ENCODE data around the gene CDV3.

CDV3 gene

DNA sequence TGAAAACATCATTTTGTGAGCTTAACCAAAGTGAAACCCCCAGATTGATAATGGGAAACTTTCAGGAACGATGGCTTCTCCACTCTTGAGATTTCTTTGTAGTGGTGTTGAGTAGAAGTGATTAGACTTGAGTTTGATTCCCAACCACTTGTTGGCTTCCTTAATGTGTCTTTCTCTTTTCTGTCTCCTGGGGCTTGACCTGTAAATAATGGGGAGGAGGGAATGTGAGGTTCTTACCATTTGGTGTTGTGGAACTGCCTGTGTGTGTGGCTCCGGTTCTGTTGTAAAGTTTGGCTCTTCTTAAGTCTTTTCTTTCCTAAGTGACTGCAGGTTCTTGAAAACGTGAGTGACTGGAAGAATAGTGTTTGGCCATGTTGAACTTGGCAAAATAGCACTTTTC lies 2.7 kb downstream of the CDV3 start:
- Histone ChIP-seq H3K18ac (ENCODE audit: low read length) (no peak overlapping the region), H3K4me3 (ENCODE audit: low read length in 2 of 2) (no peak overlapping the region), H3K14ac (ENCODE audit: low read length) (no peak overlapping the region), H4K8ac (ENCODE audit: low read depth, low read length) (no peak overlapping the region), H2AK5ac (ENCODE audit: low read depth, low read length) (no peak overlapping the region), H3K36me3 (replicated peaks in 1 of 2; ENCODE audit: control insufficient read depth in 2 of 2, insufficient read depth in 2 of 2, low read length in 2 of 2) (peaks cover 13 to 59% of the 10 kb centered on the region in 2 donors), H3K9ac (ENCODE audit: low read depth, low read length, poor library complexity) (no peak overlapping the region), H3K4me1 (ENCODE audit: control insufficient read depth in 2 of 2, insufficient read depth in 1 of 2, low read depth in 1 of 2, low read length in 2 of 2) (peaks cover 4 to 8% of the 10 kb centered on the region in 2 donors), H3K9me3 (replicated peaks in 1 of 2; ENCODE audit: control insufficient read depth in 2 of 2, insufficient read depth in 1 of 2, low read depth in 1 of 2, low read length in 2 of 2) (no peaks in the 10 kb centered on the region), H3K23ac (ENCODE audit: low read depth, low read length, poor library complexity) (no peak overlapping the region), H2BK12ac (ENCODE audit: low read length) (no peak overlapping the region), H3K79me1 (ENCODE audit: low read depth, low read length) (peaks cover 1% of the 10 kb centered on the region), H3K4me2 (ENCODE audit: insufficient read depth, low read length, poor library complexity, severe bottlenecking) (no peak overlapping the region), H3K27ac (replicated peaks; ENCODE audit: low read length) (no peak overlapping the region), H2BK15ac (ENCODE audit: low read length) (no peak overlapping the region), H2BK5ac (ENCODE audit: low read length) (no peak overlapping the region), H4K91ac (ENCODE audit: low read depth, low read length, poor library complexity) (no peak overlapping the region), H3K27me3 (ENCODE audit: control insufficient read depth in 3 of 3, insufficient read depth in 3 of 3, low read depth in 1 of 3, low read length in 3 of 3) (no peaks in the 10 kb centered on the region), H2BK120ac (ENCODE audit: low read depth, low read length) (no peak overlapping the region), H3K4ac (ENCODE audit: low read length) (no peak overlapping the region), H2AFZ (ENCODE audit: low read length) (no peak overlapping the region)
- DNase-seq (ENCODE audit: low spot score) = no peak
- WGBS, 2 donors (ENCODE audit: extremely low coverage in 2 of 2, insufficient read length in 2 of 2, insufficient replicate concordance in 1 of 2) = no CpG with 5 or more reads among the region's 3 CpGs

DNA sequence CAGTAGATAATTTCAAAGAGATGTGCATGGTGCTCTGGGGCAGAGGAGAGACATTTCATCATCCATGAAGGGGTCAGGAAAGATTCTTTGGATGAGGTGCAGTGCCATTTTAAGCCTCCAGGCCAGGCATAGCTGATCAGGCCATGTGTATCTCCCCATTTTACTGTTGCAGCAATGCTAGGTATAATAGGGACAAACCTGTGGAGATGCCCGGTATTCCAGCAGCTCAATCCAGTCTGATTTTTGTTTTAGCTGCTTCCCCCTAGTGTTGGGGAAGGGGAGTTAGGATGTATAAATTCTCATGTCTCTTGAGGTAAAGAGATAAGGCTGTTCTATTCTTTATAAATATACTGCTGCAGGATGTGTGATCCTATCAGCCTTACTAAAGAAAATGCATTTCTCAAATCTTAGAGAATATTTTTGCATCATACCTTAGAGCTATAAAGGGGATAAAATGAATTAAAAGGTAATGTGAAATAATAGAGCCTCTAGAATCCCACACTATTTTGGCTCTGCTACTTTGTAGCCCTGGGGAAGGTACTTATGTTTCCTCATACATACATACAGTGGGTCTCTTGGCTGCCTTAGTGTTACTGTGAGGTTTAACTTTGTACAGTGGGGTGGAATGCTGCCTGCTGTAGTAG lies 5.2 kb downstream of the CDV3 start:
- Histone ChIP-seq H4K8ac (ENCODE audit: low read depth, low read length) (no peak overlapping the region), H3K9ac (ENCODE audit: low read depth, low read length, poor library complexity) (no peak overlapping the region), H2AFZ (ENCODE audit: low read length) (no peak overlapping the region), H3K14ac (ENCODE audit: low read length) (no peak overlapping the region), H2BK15ac (ENCODE audit: low read length) (no peak overlapping the region), H3K27ac (replicated peaks; ENCODE audit: low read length) (no peak overlapping the region), H3K79me1 (ENCODE audit: low read depth, low read length) (peaks cover 5% of the 10 kb centered on the region), H3K4me2 (ENCODE audit: insufficient read depth, low read length, poor library complexity, severe bottlenecking) (no peak overlapping the region), H3K9me3 (replicated peaks in 1 of 2; ENCODE audit: control insufficient read depth in 2 of 2, insufficient read depth in 1 of 2, low read depth in 1 of 2, low read length in 2 of 2) (no peaks in the 10 kb centered on the region), H2BK5ac (ENCODE audit: low read length) (no peak overlapping the region), H2BK120ac (ENCODE audit: low read depth, low read length) (no peak overlapping the region), H3K27me3 (ENCODE audit: control insufficient read depth in 3 of 3, insufficient read depth in 3 of 3, low read depth in 1 of 3, low read length in 3 of 3) (no peaks in the 10 kb centered on the region), H3K4me3 (ENCODE audit: low read length in 2 of 2) (no peak overlapping the region), H3K18ac (ENCODE audit: low read length) (no peak overlapping the region), H4K91ac (ENCODE audit: low read depth, low read length, poor library complexity) (no peak overlapping the region), H3K4me1 (ENCODE audit: control insufficient read depth in 2 of 2, insufficient read depth in 1 of 2, low read depth in 1 of 2, low read length in 2 of 2) (peaks cover 3 to 4% of the 10 kb centered on the region in 2 donors), H3K4ac (ENCODE audit: low read length) (no peak overlapping the region), H3K36me3 (replicated peaks in 1 of 2; ENCODE audit: control insufficient read depth in 2 of 2, insufficient read depth in 2 of 2, low read length in 2 of 2) (peaks cover 18 to 83% of the 10 kb centered on the region in 2 donors), H3K23ac (ENCODE audit: low read depth, low read length, poor library complexity) (no peak overlapping the region), H2BK12ac (ENCODE audit: low read length) (no peak overlapping the region), H2AK5ac (ENCODE audit: low read depth, low read length) (no peak overlapping the region)
- DNase-seq (ENCODE audit: low spot score) = no peak
- no CpG with 5 or more reads among the region's 1 CpG for WGBS, 2 donors (ENCODE audit: extremely low coverage in 2 of 2, insufficient read length in 2 of 2, insufficient replicate concordance in 1 of 2)

DNA sequence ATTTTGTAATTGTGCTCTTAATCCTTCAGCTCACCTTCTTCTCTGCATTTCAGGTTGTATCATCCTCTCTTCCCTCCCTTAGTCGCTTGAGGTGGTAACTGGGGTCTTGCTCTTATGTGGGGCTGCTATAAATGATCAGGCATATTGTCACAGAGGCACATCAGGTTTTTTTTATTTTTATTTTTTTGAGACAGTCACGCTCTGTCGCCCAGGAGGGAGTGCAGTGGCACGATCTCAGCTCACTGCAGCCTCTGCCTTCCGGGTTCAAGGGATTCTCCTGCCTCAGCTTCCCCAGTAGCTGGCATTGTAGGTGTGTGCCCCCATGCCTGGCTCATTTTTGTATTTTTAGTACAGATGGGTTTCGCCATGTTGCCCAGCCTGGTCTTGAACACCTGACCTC lies 9.9 kb downstream of the CDV3 start:
- Histone ChIP-seq H2AFZ (ENCODE audit: low read length) (no peak overlapping the region), H3K27ac (replicated peaks; ENCODE audit: low read length) (no peak overlapping the region), H4K91ac (ENCODE audit: low read depth, low read length, poor library complexity) (no peak overlapping the region), H3K9ac (ENCODE audit: low read depth, low read length, poor library complexity) (no peak overlapping the region), H3K18ac (ENCODE audit: low read length) (no peak overlapping the region), H3K4me2 (ENCODE audit: insufficient read depth, low read length, poor library complexity, severe bottlenecking) (no peak overlapping the region), H3K36me3 (replicated peaks in 1 of 2; ENCODE audit: control insufficient read depth in 2 of 2, insufficient read depth in 2 of 2, low read length in 2 of 2) (peaks cover 24 to 95% of the 10 kb centered on the region in 2 donors), H3K14ac (ENCODE audit: low read length) (no peak overlapping the region), H3K4me1 (ENCODE audit: control insufficient read depth in 2 of 2, insufficient read depth in 1 of 2, low read depth in 1 of 2, low read length in 2 of 2) (peaks cover 0 to 1% of the 10 kb centered on the region in 2 donors), H3K23ac (ENCODE audit: low read depth, low read length, poor library complexity) (no peak overlapping the region), H2BK12ac (ENCODE audit: low read length) (no peak overlapping the region), H3K4me3 (ENCODE audit: low read length in 2 of 2) (no peak overlapping the region), H2BK5ac (ENCODE audit: low read length) (no peak overlapping the region), H3K9me3 (replicated peaks in 1 of 2; ENCODE audit: control insufficient read depth in 2 of 2, insufficient read depth in 1 of 2, low read depth in 1 of 2, low read length in 2 of 2) (no peaks in the 10 kb centered on the region), H2AK5ac (ENCODE audit: low read depth, low read length) (no peak overlapping the region), H2BK120ac (ENCODE audit: low read depth, low read length) (no peak overlapping the region), H3K79me1 (ENCODE audit: low read depth, low read length) (peaks cover 3% of the 10 kb centered on the region), H3K27me3 (ENCODE audit: control insufficient read depth in 3 of 3, insufficient read depth in 3 of 3, low read depth in 1 of 3, low read length in 3 of 3) (no peaks in the 10 kb centered on the region), H3K4ac (ENCODE audit: low read length) (no peak overlapping the region), H2BK15ac (ENCODE audit: low read length) (no peak overlapping the region), H4K8ac (ENCODE audit: low read depth, low read length) (no peak overlapping the region)
- no peak for DNase-seq (ENCODE audit: low spot score)
- no CpG with 5 or more reads among the region's 6 CpGs for WGBS, 2 donors (ENCODE audit: extremely low coverage in 2 of 2, insufficient read length in 2 of 2, insufficient replicate concordance in 1 of 2)

DNA sequence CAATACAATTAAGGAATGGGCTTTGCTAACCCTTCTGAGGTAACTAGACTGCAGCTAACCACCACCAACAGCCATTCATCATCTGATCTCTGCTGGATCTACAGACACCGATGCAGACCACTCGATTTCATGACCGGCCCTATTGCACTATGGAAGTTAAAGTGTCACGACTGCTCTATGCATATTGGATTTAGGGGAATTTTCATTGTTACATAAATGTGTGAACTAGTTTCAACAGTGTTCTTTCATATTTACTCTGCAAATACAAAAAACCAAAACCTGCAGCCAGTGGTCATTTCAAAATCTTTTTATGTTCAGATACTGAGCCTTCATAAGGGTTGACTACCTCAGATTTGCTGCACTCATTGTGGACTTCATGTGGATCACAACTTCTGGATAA lies 14.5 kb downstream of the CDV3 start:
- WGBS, 2 donors (ENCODE audit: extremely low coverage in 2 of 2, insufficient read length in 2 of 2, insufficient replicate concordance in 1 of 2) = no CpG with 5 or more reads among the region's 4 CpGs
- peaks cover 20 to 71% of the 10 kb centered on the region in 2 donors for H3K36me3 ChIP-seq (replicated peaks in 1 of 2; ENCODE audit: control insufficient read depth in 2 of 2, insufficient read depth in 2 of 2, low read length in 2 of 2)
- no peak overlapping the region for H2BK12ac ChIP-seq (ENCODE audit: low read length)
- H3K18ac ChIP-seq (ENCODE audit: low read length) = no peak overlapping the region
- no peaks in the 10 kb centered on the region for H3K4me1 ChIP-seq (ENCODE audit: control insufficient read depth in 2 of 2, insufficient read depth in 1 of 2, low read depth in 1 of 2, low read length in 2 of 2)
- no peak overlapping the region for H3K4me2 ChIP-seq (ENCODE audit: insufficient read depth, low read length, poor library complexity, severe bottlenecking)
- H2AK5ac ChIP-seq (ENCODE audit: low read depth, low read length) = no peak overlapping the region
- H3K79me1 ChIP-seq (ENCODE audit: low read depth, low read length) = no peaks in the 10 kb centered on the region
- no peak overlapping the region for H2AFZ ChIP-seq (ENCODE audit: low read length)
- DNase-seq (ENCODE audit: low spot score) = no peak
- no peak overlapping the region for H3K4ac ChIP-seq (ENCODE audit: low read length)
- H3K27me3 ChIP-seq (ENCODE audit: control insufficient read depth in 3 of 3, insufficient read depth in 3 of 3, low read depth in 1 of 3, low read length in 3 of 3) = no peaks in the 10 kb centered on the region
- H3K23ac ChIP-seq (ENCODE audit: low read depth, low read length, poor library complexity) = no peak overlapping the region
- no peak overlapping the region for H3K9ac ChIP-seq (ENCODE audit: low read depth, low read length, poor library complexity)
- H4K91ac ChIP-seq (ENCODE audit: low read depth, low read length, poor library complexity) = no peak overlapping the region
- no peak overlapping the region for H2BK15ac ChIP-seq (ENCODE audit: low read length)
- peak overlapping the region; percentile 82 for H3K14ac ChIP-seq (ENCODE audit: low read length)
- no peak overlapping the region for H4K8ac ChIP-seq (ENCODE audit: low read depth, low read length)
- no peaks in the 10 kb centered on the region for H3K9me3 ChIP-seq (replicated peaks in 1 of 2; ENCODE audit: control insufficient read depth in 2 of 2, insufficient read depth in 1 of 2, low read depth in 1 of 2, low read length in 2 of 2)
- H3K27ac ChIP-seq (replicated peaks; ENCODE audit: low read length) = no peak overlapping the region
- H2BK5ac ChIP-seq (ENCODE audit: low read length) = no peak overlapping the region
- H2BK120ac ChIP-seq (ENCODE audit: low read depth, low read length) = no peak overlapping the region
- H3K4me3 ChIP-seq (ENCODE audit: low read length in 2 of 2) = no peak overlapping the region
